ENCODE data around the gene PIEZO2.

PIEZO2 gene

GRCh38 chr18:11154368-11154989 is 5.1 kb upstream of the PIEZO2 start:
- no peak overlapping the region for H2AFZ ChIP-seq (ENCODE audit: low read length)
- no peaks in the 10 kb centered on the region for H3F3A ChIP-seq (ENCODE audit: low read depth)
- H4K20me1 ChIP-seq (ENCODE audit: insufficient read depth, low read length, poor library complexity, severe bottlenecking) = no peaks in the 10 kb centered on the region
- H3K9ac ChIP-seq (ENCODE audit: low read depth, low read length, poor library complexity, severe bottlenecking) = no peak overlapping the region
- no peaks in the 10 kb centered on the region for H3K27me3 ChIP-seq (ENCODE audit: insufficient read depth, low read length, poor library complexity, severe bottlenecking)
- H3K4me2 ChIP-seq (ENCODE audit: low read depth, low read length, poor library complexity, severe bottlenecking) = no peak overlapping the region
- no peaks in the 10 kb centered on the region for H3K9me2 ChIP-seq (replicated peaks; ENCODE audit: low read depth, low read length)
- no peaks in the 10 kb centered on the region for H3K4me1 ChIP-seq (ENCODE audit: insufficient read depth, low read length, poor library complexity, severe bottlenecking)
- H3K79me2 ChIP-seq (ENCODE audit: insufficient read depth, low read length) = no peaks in the 10 kb centered on the region
- no peaks in the 10 kb centered on the region for H3K36me3 ChIP-seq (ENCODE audit: insufficient read depth, low read length)
- no peak overlapping the region for H3K4me3 ChIP-seq (ENCODE audit: low read length, poor library complexity, severe bottlenecking)
- H3K9me3 ChIP-seq (ENCODE audit: insufficient read depth, low read depth, low read length) = no peaks in the 10 kb centered on the region
- TF ChIP-seq EZH2phosphoT487 (IDR thresholded peaks at IDR 0.05; ENCODE audit: borderline replicate concordance) (no peak), CTCF (conservative IDR thresholded peaks at IDR 0.05; ENCODE audit: low read length) (peak; percentile 75)

- no peaks in the 10 kb centered on the region for H3F3A ChIP-seq (ENCODE audit: low read depth)
- H4K20me1 ChIP-seq (ENCODE audit: insufficient read depth, low read length, poor library complexity, severe bottlenecking) = no peaks in the 10 kb centered on the region
- H3K9me3 ChIP-seq (ENCODE audit: insufficient read depth, low read depth, low read length) = no peaks in the 10 kb centered on the region
- no peaks in the 10 kb centered on the region for H3K4me1 ChIP-seq (ENCODE audit: insufficient read depth, low read length, poor library complexity, severe bottlenecking)
- H3K9ac ChIP-seq (ENCODE audit: low read depth, low read length, poor library complexity, severe bottlenecking) = no peak overlapping the region
- no peaks in the 10 kb centered on the region for H3K9me2 ChIP-seq (replicated peaks; ENCODE audit: low read depth, low read length)
- no peak overlapping the region for H3K4me3 ChIP-seq (ENCODE audit: low read length, poor library complexity, severe bottlenecking)
- no peak overlapping the region for H3K4me2 ChIP-seq (ENCODE audit: low read depth, low read length, poor library complexity, severe bottlenecking)
- no peaks in the 10 kb centered on the region for H3K27me3 ChIP-seq (ENCODE audit: insufficient read depth, low read length, poor library complexity, severe bottlenecking)
- TF ChIP-seq EZH2phosphoT487 (IDR thresholded peaks at IDR 0.05; ENCODE audit: borderline replicate concordance) (no peak), CTCF (conservative IDR thresholded peaks at IDR 0.05; ENCODE audit: low read length) (no peak)
- H3K79me2 ChIP-seq (ENCODE audit: insufficient read depth, low read length) = no peaks in the 10 kb centered on the region
- no peaks in the 10 kb centered on the region for H3K36me3 ChIP-seq (ENCODE audit: insufficient read depth, low read length)
- no peak overlapping the region for H2AFZ ChIP-seq (ENCODE audit: low read length)
These were observed 3.7 kb upstream of the PIEZO2 start for GRCh38 chr18:11153097-11153496.

- Histone ChIP-seq H3K27me3 (ENCODE audit: insufficient read depth, low read length, poor library complexity, severe bottlenecking) (no peaks in the 10 kb centered on the region), H4K20me1 (ENCODE audit: insufficient read depth, low read length, poor library complexity, severe bottlenecking) (no peaks in the 10 kb centered on the region), H3K9ac (ENCODE audit: low read depth, low read length, poor library complexity, severe bottlenecking) (no peak overlapping the region), H3K79me2 (ENCODE audit: insufficient read depth, low read length) (no peaks in the 10 kb centered on the region), H3K9me3 (ENCODE audit: insufficient read depth, low read depth, low read length) (no peaks in the 10 kb centered on the region), H3K36me3 (ENCODE audit: insufficient read depth, low read length) (no peaks in the 10 kb centered on the region), H2AFZ (ENCODE audit: low read length) (no peak overlapping the region), H3F3A (ENCODE audit: low read depth) (no peaks in the 10 kb centered on the region), H3K4me2 (ENCODE audit: low read depth, low read length, poor library complexity, severe bottlenecking) (no peak overlapping the region), H3K4me1 (ENCODE audit: insufficient read depth, low read length, poor library complexity, severe bottlenecking) (no peaks in the 10 kb centered on the region), H3K4me3 (ENCODE audit: low read length, poor library complexity, severe bottlenecking) (no peak overlapping the region), H3K9me2 (replicated peaks; ENCODE audit: low read depth, low read length) (no peaks in the 10 kb centered on the region)
- no peak for TF ChIP-seq CTCF (conservative IDR thresholded peaks at IDR 0.05; ENCODE audit: low read length)
- TF ChIP-seq EZH2phosphoT487 (IDR thresholded peaks at IDR 0.05; ENCODE audit: borderline replicate concordance) = no peak
These were observed 874 bp upstream of the PIEZO2 start for GRCh38 chr18:11150271-11150615.
